ENCODE data around the gene UVRAG.

The UVRAG gene

DNA sequence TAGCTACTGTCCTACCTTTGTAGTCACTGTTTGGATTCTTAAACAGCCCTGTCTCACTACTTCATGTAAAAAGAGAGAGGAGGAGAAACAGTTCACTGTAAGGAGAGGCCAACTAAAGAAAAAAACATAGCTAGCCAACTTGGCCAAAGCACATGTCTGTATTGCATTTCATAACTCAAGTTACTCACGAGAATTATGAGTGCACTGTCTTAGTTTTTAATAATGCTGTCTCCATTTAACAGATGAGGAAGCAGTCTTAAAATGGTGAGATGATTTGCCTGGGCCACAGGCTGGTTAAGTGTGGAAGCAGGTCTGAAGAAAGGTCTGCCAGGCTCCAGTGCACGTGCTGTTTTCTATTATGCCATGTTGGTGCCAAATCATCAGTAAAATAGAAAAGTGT, 104.5 kb downstream of the UVRAG start:
- TF ChIP-seq, protein P1, sequence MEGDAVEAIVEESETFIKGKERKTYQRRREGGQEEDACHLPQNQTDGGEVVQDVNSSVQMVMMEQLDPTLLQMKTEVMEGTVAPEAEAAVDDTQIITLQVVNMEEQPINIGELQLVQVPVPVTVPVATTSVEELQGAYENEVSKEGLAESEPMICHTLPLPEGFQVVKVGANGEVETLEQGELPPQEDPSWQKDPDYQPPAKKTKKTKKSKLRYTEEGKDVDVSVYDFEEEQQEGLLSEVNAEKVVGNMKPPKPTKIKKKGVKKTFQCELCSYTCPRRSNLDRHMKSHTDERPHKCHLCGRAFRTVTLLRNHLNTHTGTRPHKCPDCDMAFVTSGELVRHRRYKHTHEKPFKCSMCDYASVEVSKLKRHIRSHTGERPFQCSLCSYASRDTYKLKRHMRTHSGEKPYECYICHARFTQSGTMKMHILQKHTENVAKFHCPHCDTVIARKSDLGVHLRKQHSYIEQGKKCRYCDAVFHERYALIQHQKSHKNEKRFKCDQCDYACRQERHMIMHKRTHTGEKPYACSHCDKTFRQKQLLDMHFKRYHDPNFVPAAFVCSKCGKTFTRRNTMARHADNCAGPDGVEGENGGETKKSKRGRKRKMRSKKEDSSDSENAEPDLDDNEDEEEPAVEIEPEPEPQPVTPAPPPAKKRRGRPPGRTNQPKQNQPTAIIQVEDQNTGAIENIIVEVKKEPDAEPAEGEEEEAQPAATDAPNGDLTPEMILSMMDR (IDR thresholded peaks at IDR 0.05; ENCODE audit: low read depth, low read length) = no peak
- DNase-seq (ENCODE audit: low read depth in 2 of 2) = peak; percentile 46 to 47
- no peak overlapping the region for H3K4me3 ChIP-seq (replicated peaks in 1 of 2; ENCODE audit: low read depth in 2 of 2, low read length in 2 of 2)

GRCh38 chr11:75920848-75921247, 105.8 kb downstream of the UVRAG start:
- no peak overlapping the region for H3K4me3 ChIP-seq (replicated peaks in 1 of 2; ENCODE audit: low read depth in 2 of 2, low read length in 2 of 2)
- TF ChIP-seq, protein P1 (IDR thresholded peaks at IDR 0.05; ENCODE audit: low read depth, low read length) = no peak
- DNase-seq (ENCODE audit: low read depth in 2 of 2) = no peak

- DNase-seq (ENCODE audit: low read depth in 2 of 2) = no peak
- TF ChIP-seq, protein P1 (IDR thresholded peaks at IDR 0.05; ENCODE audit: low read depth, low read length) = no peak
- H3K4me3 ChIP-seq (replicated peaks in 1 of 2; ENCODE audit: low read depth in 2 of 2, low read length in 2 of 2) = no peak overlapping the region
These were observed 106.8 kb downstream of the UVRAG start for GRCh38 chr11:75921808-75922207.

- peak; percentile 46 to 53 for DNase-seq (ENCODE audit: low read depth in 2 of 2)
- TF ChIP-seq, protein P1 (IDR thresholded peaks at IDR 0.05; ENCODE audit: low read depth, low read length) = no peak
These were observed 110.2 kb downstream of the UVRAG start for GRCh38 chr11:75924966-75925784.

DNA sequence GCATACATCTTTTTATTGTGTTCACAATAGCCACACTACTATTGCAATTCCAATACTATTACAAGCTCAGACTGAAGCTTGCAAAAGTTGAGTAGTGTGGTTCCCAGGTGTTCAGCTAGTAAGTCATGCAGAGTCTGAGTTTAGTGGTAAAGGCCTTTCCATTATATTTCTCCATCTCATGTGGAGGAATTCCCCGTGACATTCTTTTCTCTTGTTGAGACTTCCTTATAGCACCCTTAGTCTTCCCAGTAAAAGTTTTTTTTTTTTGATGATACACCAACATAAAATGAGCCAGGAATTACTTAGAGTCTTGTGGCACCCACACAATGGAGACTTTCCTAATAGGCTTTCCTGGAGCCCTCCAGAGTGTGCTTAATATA, 110.8 kb downstream of the UVRAG start:
- no peak overlapping the region for H3K4me3 ChIP-seq (replicated peaks in 1 of 2; ENCODE audit: low read depth in 2 of 2, low read length in 2 of 2)
- TF ChIP-seq, protein P1 (IDR thresholded peaks at IDR 0.05; ENCODE audit: low read depth, low read length) = no peak
- peak; percentile 5 to 72 for DNase-seq (ENCODE audit: low read depth in 2 of 2)

More at GRCh38 chr11:75924966-75925784, 110.2 kb downstream of the UVRAG start:
- no peak overlapping the region for H3K4me3 ChIP-seq (replicated peaks in 1 of 2; ENCODE audit: low read depth in 2 of 2, low read length in 2 of 2)

DNA sequence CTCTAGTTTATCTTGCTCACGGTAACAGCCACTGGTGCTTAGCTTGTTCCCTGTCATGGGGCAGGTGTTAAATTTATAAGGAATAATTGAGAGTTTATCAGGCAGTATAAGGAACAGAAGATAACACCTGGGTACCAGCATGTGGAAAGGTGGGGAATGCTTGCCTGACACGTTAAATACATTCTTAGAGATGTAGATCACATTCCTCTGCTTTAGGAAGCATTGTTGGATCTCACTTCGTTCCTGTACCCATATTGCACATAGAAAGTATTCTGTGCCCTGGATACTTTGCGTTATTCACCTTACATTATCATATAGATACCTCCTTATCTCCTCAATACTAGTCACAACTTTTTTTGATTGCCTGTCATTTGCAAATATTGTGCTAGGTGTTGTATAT, 114.7 kb downstream of the UVRAG start:
- no peak overlapping the region for H3K4me3 ChIP-seq (replicated peaks in 1 of 2; ENCODE audit: low read depth in 2 of 2, low read length in 2 of 2)
- TF ChIP-seq, protein P1 (IDR thresholded peaks at IDR 0.05; ENCODE audit: low read depth, low read length) = no peak

More for the DNA sequence above, 114.7 kb downstream of the UVRAG start:
- no peak for DNase-seq (ENCODE audit: low read depth in 2 of 2)

Data from cardiac fibroblast (primary cell).